Thyroid gland (tissue), 4 donors: ENCODE results near the gene SCN8A. TPM values are rescaled to one million over a fixed set of nuclear protein-coding genes. Genes with fewer than 3 reads are reported as not detected.

Source experiments
- DNase-seq, 2 donors: peaks; one replicate each; pipeline ENCODE4 v3.0.0-alpha.2; 2019
- H3K27ac ChIP-seq, 3 donors: fragments of 200-600 bp; sonication (generic); 1 replicate in 2 of 3; 2 replicates in 1 of 3; pipeline ENCODE4 v1.5.1; 2016 to 2019; ENCODE audit warnings: mild to moderate bottlenecking in 1 of 3, moderate library complexity in 1 of 3
- H3K27me3 ChIP-seq: fragments of 200-600 bp; sonication (generic); one replicate; pipeline ENCODE4 v1.5.1; 2019
- H3K36me3 ChIP-seq, 2 donors: fragments of 200-600 bp; sonication (generic); one replicate each; pipeline ENCODE4 v1.5.1; 2016 to 2019
- H3K4me1 ChIP-seq, 2 donors: fragments of 200-600 bp; sonication (generic); one replicate each; pipeline ENCODE4 v1.5.1; 2017 to 2019
- H3K4me3 ChIP-seq, 3 donors: fragments of 200-600 bp; sonication (generic); replicated peaks in 1 of 3; 1 replicate in 2 of 3; 2 replicates in 1 of 3; pipeline ENCODE4 v1.5.1; 2016; ENCODE audit warnings: mild to moderate bottlenecking in 1 of 3
- H3K9me3 ChIP-seq: fragments of 200-600 bp; sonication (generic); one replicate; pipeline ENCODE4 v1.5.1; 2017
- CTCF ChIP-seq, 6 experiments: fragments of 200-600 bp in 3 of 6; fragments of 450-650 bp in 3 of 6; sonication (generic) in 3 of 6; IDR thresholded peaks; one replicate each; pipeline ENCODE4 v1.5.1; 2016 to 2019; ENCODE audit warnings: antibody characterized with exemption in 6 of 6, mild to moderate bottlenecking in 2 of 6, inconsistent platforms in 1 of 6, moderate library complexity in 1 of 6
- POLR2A ChIP-seq, 2 donors: fragments of 450-650 bp; IDR thresholded peaks; one replicate each; pipeline ENCODE4 v1.6.1; 2017; ENCODE audit warnings: antibody characterized with exemption in 2 of 2, mild to moderate bottlenecking in 2 of 2, moderate library complexity in 1 of 2
- WGBS, 2 donors: methylation state at CpG; one replicate each; pipeline ENCODE4 v1.1.5; 2017; 5-methylcytosine and 5-hydroxymethylcytosine counted together
- intact Hi-C: fragments of 100-400 bp; cut with DNase I; formaldehyde crosslinking; loops from one replicate; pipeline ENCODE4 v1.15.1; 2023
- total RNA-seq, 4 donors: library from RNA; depleted of rRNA; stranded (reverse); fragments of >200 nt; gene quantifications; one replicate each; pipeline ENCODE4 v1.2.3, GENCODE V29; 2016

The SCN8A gene
- total RNA-seq, 4 donors from 2014 or later, result 0.89 to 3.7 (median 1.3) TPM

GRCh38 chr12:51774933-51775332 is 183.9 kb downstream of the SCN8A start:
- H3K27ac ChIP-seq, result no peak overlapping the region
- H3K36me3 ChIP-seq, result no peaks in the 10 kb centered on the region
- no peaks in the 10 kb centered on the region for H3K9me3 ChIP-seq
- intact Hi-C loops, result no loop called here
- WGBS, 2 donors, result 81 to 83% methylated on average over 2 of the region's 2 CpGs
- H3K4me3 ChIP-seq, result no peak overlapping the region
- no peaks in the 10 kb centered on the region for H3K4me1 ChIP-seq
- TF ChIP-seq CTCF (IDR thresholded peaks at IDR 0.05) (no peak), POLR2A (IDR thresholded peaks at IDR 0.05) (no peak)
- H3K27me3 ChIP-seq, result no peaks in the 10 kb centered on the region
- no peak for DNase-seq

- no peak for DNase-seq
- H3K36me3 ChIP-seq, result no peaks in the 10 kb centered on the region
- no peak overlapping the region for H3K27ac ChIP-seq
- 58 to 61% methylated on average over 2 of the region's 2 CpGs for WGBS, 2 donors
- H3K27me3 ChIP-seq, result no peaks in the 10 kb centered on the region
- intact Hi-C loops, result no loop called here
- no peak overlapping the region for H3K4me3 ChIP-seq
- H3K9me3 ChIP-seq, result no peaks in the 10 kb centered on the region
- H3K4me1 ChIP-seq, result no peaks in the 10 kb centered on the region
- TF ChIP-seq CTCF (IDR thresholded peaks at IDR 0.05), result no peak
- TF ChIP-seq POLR2A (IDR thresholded peaks at IDR 0.05), result no peak
These were observed 186.4 kb downstream of the SCN8A start for GRCh38 chr12:51777457-51777856.

- no peak overlapping the region for H3K27ac ChIP-seq
- intact Hi-C loops, result no loop called here
- no peaks in the 10 kb centered on the region for H3K36me3 ChIP-seq
- TF ChIP-seq CTCF (IDR thresholded peaks at IDR 0.05) (no peak), POLR2A (IDR thresholded peaks at IDR 0.05) (no peak)
- 92 to 96% methylated on average over 3 of the region's 3 CpGs for WGBS, 2 donors
- no peaks in the 10 kb centered on the region for H3K9me3 ChIP-seq
- H3K27me3 ChIP-seq, result no peaks in the 10 kb centered on the region
- H3K4me3 ChIP-seq, result no peak overlapping the region
- DNase-seq, result no peak
- H3K4me1 ChIP-seq, result no peaks in the 10 kb centered on the region
These were observed 186.9 kb downstream of the SCN8A start for GRCh38 chr12:51777973-51778372.

- no peaks in the 10 kb centered on the region for H3K27me3 ChIP-seq
- intact Hi-C loops, result no loop called here
- H3K9me3 ChIP-seq, result no peaks in the 10 kb centered on the region
- DNase-seq, result no peak
- H3K4me1 ChIP-seq, result no peaks in the 10 kb centered on the region
- H3K36me3 ChIP-seq, result no peaks in the 10 kb centered on the region
- no peak overlapping the region for H3K27ac ChIP-seq
- no peak for TF ChIP-seq CTCF (IDR thresholded peaks at IDR 0.05)
- no peak for TF ChIP-seq POLR2A (IDR thresholded peaks at IDR 0.05)
- H3K4me3 ChIP-seq, result no peak overlapping the region
- WGBS, 2 donors, result 74 to 80% methylated on average over 5 of the region's 5 CpGs
These were observed 188.8 kb downstream of the SCN8A start for GRCh38 chr12:51779876-51780275.

GRCh38 chr12:51784688-51785087 is 193.7 kb downstream of the SCN8A start:
- WGBS, 2 donors, result 91 to 92% methylated on average over 3 of the region's 3 CpGs
- intact Hi-C loops, result no loop called here
- no peak for DNase-seq

More at GRCh38 chr12:51784688-51785087, 193.7 kb downstream of the SCN8A start:
- TF ChIP-seq CTCF (IDR thresholded peaks at IDR 0.05) (no peak), POLR2A (IDR thresholded peaks at IDR 0.05) (no peak)
- no peaks in the 10 kb centered on the region for H3K36me3 ChIP-seq
- H3K4me3 ChIP-seq, result no peak overlapping the region
- H3K4me1 ChIP-seq, result no peaks in the 10 kb centered on the region
- H3K27ac ChIP-seq, result no peak overlapping the region
- H3K27me3 ChIP-seq, result no peaks in the 10 kb centered on the region
- no peaks in the 10 kb centered on the region for H3K9me3 ChIP-seq
